Measurements from ENCODE around the gene PDE11A.
"Not testable (repeated sequence)": the region's sequence is repeated elsewhere in the genome, so short reads cannot be mapped to it uniquely, and the experiment has no call there.

The PDE11A gene

DNA sequence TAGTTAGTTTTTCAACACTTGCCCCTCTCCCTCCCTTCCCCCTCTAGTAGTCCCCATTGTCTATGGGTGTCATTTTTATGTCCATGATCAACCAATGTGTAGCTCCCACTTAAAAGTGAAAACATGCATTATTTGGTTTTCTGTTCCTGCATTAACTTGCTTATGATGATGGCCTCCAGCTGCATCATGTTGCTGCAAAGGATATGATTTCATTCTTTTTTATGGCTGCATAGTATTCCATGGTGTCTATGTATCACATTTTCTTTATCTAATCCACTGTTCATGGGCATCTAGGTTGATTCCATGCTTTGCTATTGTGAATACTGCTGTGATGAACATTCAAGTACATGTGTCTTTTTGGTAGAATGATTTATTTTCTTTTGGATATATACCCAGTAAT lies 70.5 kb downstream of the PDE11A start:
- H3K27me3 Mint-ChIP-seq = no peaks in the 10 kb centered on the region

DNA sequence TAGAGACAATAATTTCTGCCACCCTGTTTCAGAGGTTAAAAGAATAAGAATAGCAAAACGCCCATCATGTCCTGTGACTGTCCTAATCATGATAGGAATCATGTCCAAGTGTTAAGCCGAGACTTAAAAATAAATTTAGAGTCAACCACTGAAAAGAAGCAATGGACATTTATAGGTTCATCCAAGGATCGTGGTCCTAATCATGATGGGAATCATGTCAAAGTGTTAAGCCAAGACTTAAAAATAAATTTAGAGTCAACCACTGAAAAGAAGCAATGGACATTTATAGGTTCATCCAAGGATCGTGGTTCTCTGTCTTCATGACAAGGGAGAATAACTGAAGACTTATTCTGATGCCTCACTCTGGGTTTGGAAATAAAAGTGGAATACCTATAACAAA lies 73.6 kb downstream of the PDE11A start:
- H3K4me1 Mint-ChIP-seq = no peaks in the 10 kb centered on the region
- no peaks in the 10 kb centered on the region for H3K27me3 Mint-ChIP-seq
- no peak overlapping the region for H3K27ac Mint-ChIP-seq
- ATAC-seq = no peak
- H3K36me3 Mint-ChIP-seq = no peaks in the 10 kb centered on the region
- H3K4me3 Mint-ChIP-seq = no peak overlapping the region
- H3K9me3 Mint-ChIP-seq = no peaks in the 10 kb centered on the region

More for the DNA sequence above, 70.5 kb downstream of the PDE11A start:
- no peaks in the 10 kb centered on the region for H3K9me3 Mint-ChIP-seq
- H3K4me1 Mint-ChIP-seq = no peaks in the 10 kb centered on the region
- H3K4me3 Mint-ChIP-seq = no peak overlapping the region
- no peak overlapping the region for H3K27ac Mint-ChIP-seq
- H3K36me3 Mint-ChIP-seq = no peaks in the 10 kb centered on the region
- no peak for ATAC-seq

DNA sequence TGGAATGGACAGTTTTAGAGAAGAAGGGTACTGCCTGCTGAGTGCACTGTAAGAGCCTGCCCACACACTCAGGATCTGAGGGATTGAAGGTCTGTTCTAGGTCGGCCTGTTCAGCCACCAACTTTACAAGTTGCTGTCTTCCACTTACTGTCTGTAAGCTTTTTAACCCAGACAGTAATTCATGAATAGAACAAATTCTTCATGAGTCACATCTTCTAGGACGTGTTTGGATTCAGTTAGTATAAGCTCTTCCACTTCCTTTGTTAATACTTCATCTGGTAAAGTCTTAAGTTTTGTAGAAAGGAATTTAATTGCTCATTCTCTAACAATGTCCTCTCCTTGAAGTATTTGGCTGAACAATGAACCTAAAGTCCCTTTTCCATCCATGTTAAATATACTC lies 74.6 kb downstream of the PDE11A start:
- H3K27me3 Mint-ChIP-seq = no peaks in the 10 kb centered on the region
- no peaks in the 10 kb centered on the region for H3K36me3 Mint-ChIP-seq
- no peak for ATAC-seq
- H3K27ac Mint-ChIP-seq = no peak overlapping the region
- no peaks in the 10 kb centered on the region for H3K9me3 Mint-ChIP-seq
- no peaks in the 10 kb centered on the region for H3K4me1 Mint-ChIP-seq
- H3K4me3 Mint-ChIP-seq = no peak overlapping the region

GRCh38 chr2:177992992-177993391 lies 79.6 kb downstream of the PDE11A start:
- Mint-ChIP-seq H3K9me3 (no peaks in the 10 kb centered on the region), H3K4me3 (no peak overlapping the region)

GRCh38 chr2:177989029-177989885 lies 83.3 kb downstream of the PDE11A start:
- Mint-ChIP-seq H3K36me3 (no peaks in the 10 kb centered on the region), H3K27me3 (peaks cover 8% of the 10 kb centered on the region), H3K27ac (no peak overlapping the region), H3K4me3 (no peak overlapping the region), H3K9me3 (no peaks in the 10 kb centered on the region), H3K4me1 (no peaks in the 10 kb centered on the region)
- ATAC-seq = no peak

More at GRCh38 chr2:177992992-177993391, 79.6 kb downstream of the PDE11A start:
- Mint-ChIP-seq H3K36me3 (no peaks in the 10 kb centered on the region), H3K27ac (no peak overlapping the region), H3K4me1 (no peaks in the 10 kb centered on the region), H3K27me3 (peaks cover 8% of the 10 kb centered on the region)
- ATAC-seq = no peak

- H3K4me3 Mint-ChIP-seq = no peak overlapping the region
- H3K27me3 Mint-ChIP-seq = peaks cover under 1% of the 10 kb centered on the region
- H3K36me3 Mint-ChIP-seq = no peaks in the 10 kb centered on the region
- peak; percentile 16 for ATAC-seq
- H3K27ac Mint-ChIP-seq = no peak overlapping the region
- no peaks in the 10 kb centered on the region for H3K4me1 Mint-ChIP-seq
- H3K9me3 Mint-ChIP-seq = no peaks in the 10 kb centered on the region
Observed at GRCh38 chr2:177984749-177985148, 87.8 kb downstream of the PDE11A start.

DNA sequence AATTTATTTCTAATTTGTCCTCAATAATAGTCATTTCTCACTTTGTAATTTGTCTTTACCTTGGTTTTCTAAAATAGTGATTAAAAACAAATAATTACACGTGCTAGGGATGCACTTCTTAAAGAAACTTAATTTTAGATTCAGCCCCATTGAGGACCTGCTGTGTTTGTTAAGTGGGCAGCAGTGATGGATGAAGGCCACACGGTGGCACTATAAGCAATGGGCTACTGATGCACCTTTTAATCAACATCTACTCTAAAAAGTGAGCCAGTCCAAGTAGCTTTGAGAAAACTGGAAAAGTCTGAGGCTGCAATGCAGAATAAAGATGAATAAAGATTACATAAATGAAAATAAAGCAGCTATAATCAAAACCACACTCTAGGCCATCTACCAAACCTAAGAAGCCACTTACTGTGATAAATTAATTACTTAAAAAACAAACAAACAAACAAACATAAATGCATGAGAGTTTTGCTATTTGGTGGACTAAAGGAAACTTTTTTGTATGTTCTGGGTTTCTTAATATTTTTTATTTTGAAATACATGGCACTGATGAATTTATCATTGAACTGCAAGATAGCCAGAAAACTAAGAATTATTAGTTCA lies 89.3 kb downstream of the PDE11A start:
- Mint-ChIP-seq H3K4me1 (no peaks in the 10 kb centered on the region), H3K27ac (no peak overlapping the region), H3K36me3 (no peaks in the 10 kb centered on the region), H3K9me3 (no peaks in the 10 kb centered on the region), H3K27me3 (no peaks in the 10 kb centered on the region), H3K4me3 (no peak overlapping the region)
- ATAC-seq = no peak

DNA sequence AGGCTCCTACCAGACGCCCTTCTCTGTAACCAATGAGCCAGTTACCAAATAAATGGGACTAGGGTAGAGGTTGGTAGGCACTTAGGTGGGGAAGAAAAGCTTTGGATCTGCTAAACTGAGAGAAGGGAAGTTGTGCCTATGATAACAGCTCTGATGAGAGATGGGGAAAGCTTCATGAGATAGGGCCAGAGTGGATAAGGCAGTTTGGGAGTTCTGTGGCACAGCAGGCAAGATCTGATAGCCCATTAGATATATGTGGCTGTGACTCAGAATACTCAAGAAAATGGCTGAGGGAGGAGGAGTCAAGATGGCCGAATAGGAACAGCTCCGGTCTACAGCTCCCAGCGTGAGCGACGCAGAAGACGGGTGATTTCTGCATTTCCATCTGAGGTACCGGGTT lies 99.8 kb downstream of the PDE11A start:
- Mint-ChIP-seq H3K27ac (no peak overlapping the region), H3K27me3 (no peaks in the 10 kb centered on the region), H3K9me3 (no peaks in the 10 kb centered on the region), H3K36me3 (no peaks in the 10 kb centered on the region), H3K4me3 (no peak overlapping the region), H3K4me1 (no peaks in the 10 kb centered on the region)
- ATAC-seq = no peak

DNA sequence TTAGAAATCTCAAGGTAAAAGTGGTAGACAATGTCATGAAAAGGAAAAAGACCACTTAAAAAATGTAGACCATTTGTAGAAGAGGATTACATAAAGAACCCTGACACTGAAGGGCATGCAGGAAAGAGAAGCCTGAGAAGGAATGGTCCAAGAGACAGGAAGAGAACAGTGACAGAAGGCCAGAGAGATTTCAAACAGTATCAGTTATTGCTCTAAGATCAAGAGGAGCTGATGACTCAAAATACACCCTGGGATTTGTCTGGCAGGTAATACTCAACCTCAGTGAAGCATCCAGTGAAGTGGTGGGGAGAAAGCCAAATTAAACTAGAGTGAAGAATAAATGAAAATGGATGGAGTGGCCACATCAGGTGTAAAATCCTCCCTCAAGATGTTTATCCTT lies 100.5 kb downstream of the PDE11A start:
- H3K27ac Mint-ChIP-seq = no peak overlapping the region
- H3K9me3 Mint-ChIP-seq = no peaks in the 10 kb centered on the region
- no peak overlapping the region for H3K4me3 Mint-ChIP-seq
- H3K4me1 Mint-ChIP-seq = no peaks in the 10 kb centered on the region
- no peaks in the 10 kb centered on the region for H3K36me3 Mint-ChIP-seq
- no peaks in the 10 kb centered on the region for H3K27me3 Mint-ChIP-seq
- ATAC-seq = no peak

- no peak for ATAC-seq
- Mint-ChIP-seq H3K27me3 (no peaks in the 10 kb centered on the region), H3K4me3 (no peak overlapping the region)
Observed at GRCh38 chr2:177970670-177971454, 101.7 kb downstream of the PDE11A start.

DNA sequence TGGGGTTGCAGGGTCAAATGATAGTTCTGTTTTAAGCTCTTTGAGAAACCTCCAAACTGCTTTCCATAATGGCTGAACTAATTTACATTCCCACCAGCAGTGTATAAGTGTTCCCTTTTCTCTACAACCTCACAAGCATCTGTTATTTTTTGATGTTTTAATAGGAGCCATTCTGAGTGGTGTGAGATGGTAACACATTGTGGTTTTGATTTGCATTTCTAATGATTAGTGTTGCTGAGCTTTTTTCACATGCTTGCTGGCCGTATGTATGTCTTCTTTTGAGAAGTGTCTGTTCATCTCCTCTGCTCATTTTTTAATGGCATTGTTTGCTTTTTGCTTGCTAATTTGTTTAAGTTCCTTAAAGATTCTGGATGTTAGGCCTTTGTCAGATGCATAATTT lies 107.7 kb downstream of the PDE11A start:
- H3K9me3 Mint-ChIP-seq = no peaks in the 10 kb centered on the region
- ATAC-seq = no peak

More at GRCh38 chr2:177970670-177971454, 101.7 kb downstream of the PDE11A start:
- H3K4me1 Mint-ChIP-seq = no peaks in the 10 kb centered on the region
- no peaks in the 10 kb centered on the region for H3K36me3 Mint-ChIP-seq
- no peaks in the 10 kb centered on the region for H3K9me3 Mint-ChIP-seq
- H3K27ac Mint-ChIP-seq = no peak overlapping the region

GRCh38 chr2:177952151-177952550 lies 120.4 kb downstream of the PDE11A start:
- Mint-ChIP-seq H3K4me1 (no peaks in the 10 kb centered on the region), H3K9me3 (no peaks in the 10 kb centered on the region), H3K36me3 (no peaks in the 10 kb centered on the region), H3K27me3 (no peaks in the 10 kb centered on the region), H3K4me3 (no peak overlapping the region), H3K27ac (no peak overlapping the region)
- no peak for ATAC-seq

More for the DNA sequence above, 107.7 kb downstream of the PDE11A start:
- no peaks in the 10 kb centered on the region for H3K36me3 Mint-ChIP-seq
- no peak overlapping the region for H3K4me3 Mint-ChIP-seq
- no peak overlapping the region for H3K27ac Mint-ChIP-seq
- no peaks in the 10 kb centered on the region for H3K4me1 Mint-ChIP-seq
- no peaks in the 10 kb centered on the region for H3K27me3 Mint-ChIP-seq

GRCh38 chr2:177947598-177947997 lies 125.0 kb downstream of the PDE11A start:
- H3K27ac Mint-ChIP-seq, H3K9me3 Mint-ChIP-seq, H3K36me3 Mint-ChIP-seq, H3K27me3 Mint-ChIP-seq, H3K4me1 Mint-ChIP-seq, H3K4me3 Mint-ChIP-seq, ATAC-seq: not testable (repeated sequence)

- H3K4me3 Mint-ChIP-seq, H3K4me1 Mint-ChIP-seq, H3K36me3 Mint-ChIP-seq, H3K27ac Mint-ChIP-seq, H3K27me3 Mint-ChIP-seq, H3K9me3 Mint-ChIP-seq, ATAC-seq: not testable (repeated sequence)
Observed at GRCh38 chr2:177944530-177944929, 128.0 kb downstream of the PDE11A start.

DNA sequence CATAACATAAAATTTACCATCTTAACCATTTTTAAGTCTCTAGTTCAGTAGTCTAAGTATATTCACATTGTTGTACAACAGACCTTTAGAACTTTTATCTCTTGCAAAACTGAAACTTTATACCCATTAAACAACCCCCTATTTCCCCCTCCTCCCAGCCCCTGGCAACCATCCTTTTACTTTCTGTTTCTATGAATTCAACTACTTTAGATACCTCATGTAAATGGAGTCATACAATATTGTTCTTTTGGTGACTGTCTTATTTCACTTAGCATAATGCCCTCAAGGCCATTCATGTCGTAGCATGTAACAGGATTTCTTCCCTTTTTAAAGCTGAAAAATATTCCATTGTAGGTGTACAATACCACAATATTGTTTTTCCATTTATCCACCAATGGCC lies 129.8 kb downstream of the PDE11A start:
- Mint-ChIP-seq H3K27me3 (no peaks in the 10 kb centered on the region), H3K4me3 (no peak overlapping the region), H3K9me3 (peaks cover 6% of the 10 kb centered on the region), H3K36me3 (no peaks in the 10 kb centered on the region), H3K4me1 (no peaks in the 10 kb centered on the region), H3K27ac (no peak overlapping the region)
- ATAC-seq = no peak
